Kidney (tissue), 14 donors: ENCODE data around the gene TMEM242. TPM values are rescaled to one million over a fixed set of nuclear protein-coding genes. Genes with fewer than 3 reads are reported as not detected.
"Not testable (repeated sequence)": the region's sequence is repeated elsewhere in the genome, so short reads cannot be mapped to it uniquely, and the experiment has no call there.

Source experiments
- DNase-seq, 5 donors: peaks; one replicate each; pipeline ENCODE4 v3.0.0-alpha.2; 2013 to 2020
- FAIRE-seq: peaks from 2 replicates; lab custom pipeline; 2012; peaks lifted over from hg19 to GRCh38; lab: Jason Lieb, UNC
- H3K27ac ChIP-seq, 2 donors: one replicate each; pipeline ENCODE4 v1.7.0; 2013; ENCODE audit warnings: low read depth in 2 of 2, low read length in 2 of 2, inconsistent platforms in 1 of 2
- H3K27me3 ChIP-seq: one replicate; pipeline ENCODE4 v1.7.1; 2013; ENCODE audit warnings: low read length, inconsistent platforms; ENCODE audit not compliant: control insufficient read depth, insufficient read depth
- H3K36me3 ChIP-seq, 3 donors: one replicate each; pipeline versions ENCODE4 v1.7.0 to v1.7.1; 2013; ENCODE audit warnings: low read length in 3 of 3, control low read depth in 1 of 3, inconsistent platforms in 1 of 3; ENCODE audit not compliant: insufficient read depth in 3 of 3, control insufficient read depth in 2 of 3
- H3K4me1 ChIP-seq, 3 donors: one replicate each; pipeline versions ENCODE4 v1.7.0 to v1.7.1; 2013; ENCODE audit warnings: low read length in 3 of 3, inconsistent platforms in 1 of 3, low read depth in 1 of 3; ENCODE audit not compliant: control insufficient read depth in 2 of 3, insufficient read depth in 2 of 3
- H3K4me3 ChIP-seq, 3 donors: one replicate each; pipeline versions ENCODE4 v1.7.0 to v1.8.1; 2013; ENCODE audit warnings: low read length in 3 of 3, control low read depth in 1 of 3, inconsistent platforms in 1 of 3
- H3K9ac ChIP-seq, 3 donors: one replicate each; pipeline versions ENCODE4 v1.7.0 to v1.7.1; 2013; ENCODE audit warnings: low read length in 3 of 3, control low read depth in 1 of 3, inconsistent platforms in 1 of 3
- H3K9me3 ChIP-seq, 3 donors: one replicate each; pipeline versions ENCODE4 v1.7.0 to v1.7.1; 2013; ENCODE audit warnings: low read length in 3 of 3, control low read depth in 1 of 3, inconsistent platforms in 1 of 3; ENCODE audit not compliant: control insufficient read depth in 2 of 3, insufficient read depth in 1 of 3
- CTCF ChIP-seq: IDR thresholded peaks from 3 replicates; pipeline ENCODE4 v1.5.1; 2012; ENCODE audit warnings: mild to moderate bottlenecking, moderate library complexity, borderline replicate concordance; ENCODE audit not compliant: insufficient read depth; ENCODE audit errors: extremely low read depth
- intact Hi-C: fragments of 100-400 bp; cut with DNase I; formaldehyde crosslinking; loops from one replicate; pipeline ENCODE4 v1.11.1; 2022
- polyA plus RNA-seq: library from polyadenylated mRNA; stranded (reverse); fragments of 350-450 nt; fragmentation: Illumina TruSeq; extraction: RNeasy Lipid Tissue Mini Kit (QIAGEN cat#74804); gene quantifications from one replicate; pipeline ENCODE4 v1.2.3, GENCODE V29; 2014; ENCODE audit warnings: low read depth, low replicate concordance; ENCODE audit not compliant: insufficient read depth
- total RNA-seq: library from RNA; stranded (reverse); fragmentation: NEBNext Ultra II Directional; extraction: Animal tissue kit (Norgen Biotek cat#: 25700); gene quantifications from one replicate; pipeline ENCODE4 v1.2.1, GENCODE V29; 2021
- donor health status: control.
- donor health status: control.
- donor health status: control.
- donor health status: control.
- donor health status: control.
- donor health status: DM: yes; HTN: yes; CAD: no.
- donor health status: Normal renal cell carcinoma (clear cell type).

Gene TMEM242
- total and polyA plus RNA-seq, 2 donors from 2014 or later = 14.2 to 14.3 TPM

DNA sequence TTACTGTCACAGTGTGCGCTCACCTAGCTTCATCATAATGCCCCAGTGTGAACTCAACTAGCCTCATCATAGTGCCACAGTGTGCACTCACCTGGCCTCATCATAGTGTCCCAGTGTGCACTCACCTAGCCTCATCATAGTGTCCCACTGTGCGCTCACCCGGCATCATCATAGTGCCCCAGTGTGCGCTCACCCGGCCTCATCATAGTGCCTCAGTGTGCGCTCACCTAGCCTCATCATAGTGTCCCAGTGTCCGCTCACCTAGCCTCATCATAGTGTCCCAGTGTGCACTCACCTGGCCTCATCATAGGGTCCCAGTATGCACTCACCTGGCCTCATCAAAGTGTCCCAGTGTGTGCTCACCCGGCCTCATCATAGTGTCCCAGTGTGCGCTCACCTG is 10.6 kb downstream of the TMEM242 start:
- Histone ChIP-seq H3K9me3 (no peaks in the 10 kb centered on the region), H3K27ac (no peak overlapping the region), H3K36me3 (peaks cover 17 to 33% (median 21%) of the 10 kb centered on the region in 3 donors), H3K9ac (no peak overlapping the region), H3K4me3 (no peak overlapping the region), H3K27me3 (no peaks in the 10 kb centered on the region), H3K4me1 (no peaks in the 10 kb centered on the region)
- DNase-seq (peak in 1 of 5 donors; percentile 61), FAIRE-seq (no peak)
- no peak for TF ChIP-seq CTCF
- intact Hi-C loops = loop anchor here (10.0 kb wide), 1 partner anchor 352 kb away; no protein-coding TSS in a partner anchor

- intact Hi-C loops = loop anchor here (10.0 kb wide), 1 partner anchor 354 kb away; no protein-coding TSS in a partner anchor
- H3K9ac ChIP-seq, H3K9me3 ChIP-seq, FAIRE-seq, H3K4me1 ChIP-seq, DNase-seq, H3K27me3 ChIP-seq, H3K4me3 ChIP-seq, H3K27ac ChIP-seq: not testable (repeated sequence)
- peaks cover 17 to 28% (median 21%) of the 10 kb centered on the region in 3 donors for H3K36me3 ChIP-seq
Measured at GRCh38 chr6:157310693-157311092, 12.6 kb downstream of the TMEM242 start.

DNA sequence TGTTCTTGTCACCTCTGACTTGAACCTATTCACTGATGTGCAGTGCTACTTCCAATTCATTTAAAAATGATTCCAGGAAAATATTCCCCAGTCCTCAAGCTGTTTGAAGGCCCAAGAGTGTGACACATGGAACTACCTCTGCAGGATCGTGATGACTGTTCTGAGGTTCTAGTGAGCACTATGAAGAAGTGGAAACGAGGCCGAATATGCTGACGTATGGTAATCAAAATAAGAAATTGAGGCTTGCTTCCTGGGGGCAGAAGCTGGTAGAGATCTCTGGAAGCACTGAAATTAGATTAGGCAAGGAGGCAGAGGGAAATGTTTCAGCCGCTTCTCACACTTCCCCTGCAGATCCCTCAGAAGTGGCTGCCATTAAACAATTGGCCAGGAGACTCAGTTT is 15.7 kb downstream of the TMEM242 start:
- no peak for FAIRE-seq
- Histone ChIP-seq H3K9me3 (no peaks in the 10 kb centered on the region), H3K27me3 (no peaks in the 10 kb centered on the region), H3K4me1 (peaks cover 0 to 20% (median 12%) of the 10 kb centered on the region in 3 donors), H3K4me3 (no peak overlapping the region), H3K9ac (no peak overlapping the region), H3K36me3 (peaks cover 6 to 11% (median 6%) of the 10 kb centered on the region in 3 donors), H3K27ac (no peak overlapping the region)
- no peak for DNase-seq
- intact Hi-C loops = no loop called here
- no peak for TF ChIP-seq CTCF

DNA sequence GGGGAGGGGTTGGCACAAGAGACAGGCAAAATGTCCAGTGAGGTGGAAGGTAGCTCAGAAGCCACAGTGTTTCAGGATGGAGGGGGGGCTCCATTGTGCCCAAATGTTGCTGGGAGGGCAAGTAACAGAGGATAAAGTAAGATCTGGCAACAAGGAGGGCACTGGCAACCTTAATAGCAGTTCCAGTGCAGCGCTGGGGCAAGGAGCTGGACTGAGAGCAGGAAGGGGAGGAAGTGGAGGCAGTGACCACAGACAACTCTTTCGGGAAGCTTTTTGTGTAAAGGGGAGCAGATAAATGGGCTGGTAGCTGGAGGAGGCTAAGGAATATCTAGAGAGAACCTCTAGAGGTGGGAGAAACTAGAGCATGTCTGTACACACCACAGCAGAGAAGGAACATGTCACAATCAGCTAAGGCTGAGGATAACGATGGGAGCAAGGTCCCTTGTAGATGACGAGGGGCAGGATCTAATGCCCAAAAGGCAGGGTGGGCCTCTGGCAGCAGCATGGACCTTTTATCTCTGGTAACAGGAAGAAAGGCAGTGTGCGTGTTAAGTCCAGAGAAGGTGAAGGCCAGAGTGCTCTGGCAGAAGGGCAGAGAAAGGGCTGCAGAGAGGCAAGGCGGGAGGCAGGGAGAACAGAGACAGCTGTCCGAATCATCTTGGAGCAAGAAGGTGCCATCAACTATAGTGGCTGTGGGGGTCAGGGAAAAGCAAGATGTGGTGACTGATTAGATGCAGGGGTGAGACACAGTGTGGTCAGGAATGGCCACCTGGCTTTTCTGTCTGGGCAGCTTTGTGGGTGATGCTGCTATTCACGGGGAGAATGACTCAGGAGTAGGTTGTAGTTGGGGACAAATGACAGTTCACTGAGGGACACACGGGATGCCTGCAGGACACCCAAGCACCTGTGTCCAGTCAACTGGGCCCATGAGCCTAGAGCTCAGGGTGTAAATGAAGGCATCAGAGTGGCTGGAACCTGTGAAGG is 17.4 kb downstream of the TMEM242 start:
- no peaks in the 10 kb centered on the region for H3K9me3 ChIP-seq
- intact Hi-C loops = no loop called here
- TF ChIP-seq CTCF = no peak
- H3K36me3 ChIP-seq = peaks cover under 1 to 4% (median 4%) of the 10 kb centered on the region in 3 donors
- H3K4me1 ChIP-seq = peaks cover 0 to 22% (median 12%) of the 10 kb centered on the region in 3 donors
- H3K9ac ChIP-seq = no peak overlapping the region
- H3K27ac ChIP-seq = peak overlapping the region; percentile 51 to 52
- H3K4me3 ChIP-seq = no peak overlapping the region
- DNase-seq (no peak), FAIRE-seq (no peak)
- H3K27me3 ChIP-seq = no peaks in the 10 kb centered on the region
